PC-9 (cell line): ENCODE data around the gene NCS1. TPM values are rescaled to one million over a fixed set of nuclear protein-coding genes. Genes with fewer than 3 reads are reported as not detected.
A peak's percentile ranks its signal among the peaks of the same experiment; 100 is the strongest.

Experiments
- BruUV-seq: library from RNA; stranded (reverse); fragments of 400-500 nt; replicated peaks from 2 replicates; lab custom pipeline; 2021; lab: Mats Ljungman, UMichigan
- CTCF ChIA-PET: fragments of 300-600 bp; sonication (Branson Sonifier 250); formaldehyde crosslinking; loops from one replicate; lab custom pipeline; 2022; ENCODE audit warnings: antibody characterized with exemption; lab: Charles Lee
- POLR2A ChIA-PET: fragments of 300-600 bp; sonication (Branson Sonifier 250); formaldehyde crosslinking; loops from one replicate; lab custom pipeline; 2022; ENCODE audit warnings: antibody characterized with exemption; ENCODE audit not compliant: unreplicated experiment; lab: Charles Lee
- DNase-seq, 2 experiments: peaks; one replicate each; pipeline versions ENCODE4 v3.0.0 to v3.0.0-alpha.2; 2015 to 2022; ENCODE audit warnings: mixed read lengths in 1 of 2
- H2AFZ ChIP-seq: fragments of 200-600 bp; sonication (generic); 2 replicates; pipeline ENCODE4 v1.8.1; 2017; ENCODE audit warnings: antibody characterized with exemption
- H3F3A ChIP-seq: fragments of 200-600 bp; sonication (generic); 2 replicates; pipeline ENCODE4 v1.8.1; 2017; ENCODE audit warnings: antibody characterized with exemption, mild to moderate bottlenecking, low read depth; ENCODE audit not compliant: insufficient read depth
- H3K27ac ChIP-seq: fragments of 200-600 bp; sonication (generic); 2 replicates; pipeline ENCODE4 v1.6.1; 2016; ENCODE audit warnings: mixed run types
- H3K27me3 ChIP-seq: fragments of 200-600 bp; sonication (generic); 2 replicates; pipeline ENCODE4 v1.6.1; 2016; ENCODE audit warnings: low read depth, mixed run types; ENCODE audit not compliant: insufficient read depth
- H3K36me3 ChIP-seq: fragments of 200-600 bp; sonication (generic); 2 replicates; pipeline ENCODE4 v1.6.1; 2016; ENCODE audit warnings: low read depth, mixed run types
- H3K4me1 ChIP-seq: fragments of 200-600 bp; sonication (generic); replicated peaks from 2 replicates; pipeline ENCODE4 v1.6.1; 2016; ENCODE audit warnings: mixed run types; ENCODE audit not compliant: insufficient read depth
- H3K4me2 ChIP-seq: fragments of 200-600 bp; sonication (generic); 2 replicates; pipeline ENCODE4 v1.6.1; 2017; ENCODE audit warnings: mixed run types
- H3K4me3 ChIP-seq: fragments of 200-600 bp; sonication (generic); 2 replicates; pipeline ENCODE4 v1.6.1; 2016; ENCODE audit warnings: mixed run types
- H3K79me2 ChIP-seq: fragments of 200-600 bp; sonication (generic); 2 replicates; pipeline ENCODE4 v1.6.1; 2017; ENCODE audit warnings: low read depth, mixed run types
- H3K9me2 ChIP-seq: fragments of 200-600 bp; sonication (generic); 2 replicates; pipeline ENCODE4 v1.8.1; 2017; ENCODE audit warnings: mild to moderate bottlenecking; ENCODE audit not compliant: insufficient read depth
- H3K9me3 ChIP-seq: fragments of 200-600 bp; sonication (generic); 2 replicates; pipeline ENCODE4 v1.8.1; 2016; ENCODE audit warnings: low read depth; ENCODE audit not compliant: insufficient read depth
- H4K20me1 ChIP-seq: fragments of 200-600 bp; sonication (generic); 2 replicates; pipeline ENCODE4 v1.8.1; 2017; ENCODE audit not compliant: insufficient read depth
- EZH2 ChIP-seq: fragments of 200-600 bp; sonication (generic); IDR thresholded peaks from 2 replicates; pipeline ENCODE4 v1.8.0; 2017; ENCODE audit warnings: antibody characterized with exemption, low read depth
- intact Hi-C: fragments of 100-400 bp; cut with micrococcal nuclease; formaldehyde crosslinking; loops from one replicate; pipeline ENCODE4 v1.10.0; 2022; ENCODE audit not compliant: unreplicated experiment
- total RNA-seq: library from RNA; stranded (reverse); gene quantifications from 2 replicates; pipeline ENCODE4 v1.2.3, GENCODE V29; 2021
- TF ChIP-seq, protein P1 (sequence below): fragments of 200-600 bp; sonication (generic); conservative IDR thresholded peaks from 2 replicates; pipeline ENCODE4 v1.6.1; 2017; ENCODE audit warnings: mixed run types, antibody characterized with exemption, mild to moderate bottlenecking, moderate library complexity

NCS1 gene
- total RNA-seq, 1 experiment from 2014 or later, result 59.2 TPM

DNA sequence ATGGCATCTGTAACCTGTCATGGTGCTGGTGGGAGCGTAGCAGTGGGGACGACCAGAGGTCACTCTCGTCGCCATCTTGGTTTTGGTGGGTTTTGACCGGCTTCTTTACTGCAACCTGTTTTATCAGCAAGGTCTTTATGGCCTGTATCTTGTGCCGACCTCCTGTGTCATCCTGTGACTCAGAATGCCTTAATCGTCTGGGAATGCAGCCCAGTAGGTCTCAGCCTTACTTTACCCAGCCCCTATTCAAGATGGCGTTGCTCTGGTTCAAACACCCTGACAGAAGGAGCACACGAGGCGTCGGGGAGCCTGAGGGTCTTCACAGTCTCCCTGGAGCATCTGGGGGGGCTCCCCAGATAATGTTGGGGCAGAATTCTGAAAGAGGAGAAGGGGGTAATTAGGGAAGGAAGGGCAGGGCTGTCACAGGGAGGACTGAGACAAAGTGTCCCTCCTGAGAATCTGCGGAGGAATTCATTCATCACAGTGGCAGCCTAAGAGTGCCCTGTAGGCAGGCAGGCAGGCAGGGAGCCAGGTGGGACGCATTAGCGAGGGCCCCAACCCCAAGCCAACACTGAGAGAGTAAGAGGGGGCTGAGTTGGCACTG, 21.3 kb upstream of the NCS1 start:
- no peak overlapping the region for H3K4me3 ChIP-seq
- H4K20me1 ChIP-seq, result no peaks in the 10 kb centered on the region
- H3K9me3 ChIP-seq, result no peaks in the 10 kb centered on the region
- peaks cover 8% of the 10 kb centered on the region for H3K4me1 ChIP-seq
- H3K9me2 ChIP-seq, result no peaks in the 10 kb centered on the region
- intact Hi-C loops, result no loop called here
- H3K27me3 ChIP-seq, result no peaks in the 10 kb centered on the region
- H3K4me2 ChIP-seq, result no peak overlapping the region
- ChIA-PET CTCF (no interaction called here), POLR2A (no interaction called here)
- no peak for TF ChIP-seq EZH2
- TF ChIP-seq, protein P1, sequence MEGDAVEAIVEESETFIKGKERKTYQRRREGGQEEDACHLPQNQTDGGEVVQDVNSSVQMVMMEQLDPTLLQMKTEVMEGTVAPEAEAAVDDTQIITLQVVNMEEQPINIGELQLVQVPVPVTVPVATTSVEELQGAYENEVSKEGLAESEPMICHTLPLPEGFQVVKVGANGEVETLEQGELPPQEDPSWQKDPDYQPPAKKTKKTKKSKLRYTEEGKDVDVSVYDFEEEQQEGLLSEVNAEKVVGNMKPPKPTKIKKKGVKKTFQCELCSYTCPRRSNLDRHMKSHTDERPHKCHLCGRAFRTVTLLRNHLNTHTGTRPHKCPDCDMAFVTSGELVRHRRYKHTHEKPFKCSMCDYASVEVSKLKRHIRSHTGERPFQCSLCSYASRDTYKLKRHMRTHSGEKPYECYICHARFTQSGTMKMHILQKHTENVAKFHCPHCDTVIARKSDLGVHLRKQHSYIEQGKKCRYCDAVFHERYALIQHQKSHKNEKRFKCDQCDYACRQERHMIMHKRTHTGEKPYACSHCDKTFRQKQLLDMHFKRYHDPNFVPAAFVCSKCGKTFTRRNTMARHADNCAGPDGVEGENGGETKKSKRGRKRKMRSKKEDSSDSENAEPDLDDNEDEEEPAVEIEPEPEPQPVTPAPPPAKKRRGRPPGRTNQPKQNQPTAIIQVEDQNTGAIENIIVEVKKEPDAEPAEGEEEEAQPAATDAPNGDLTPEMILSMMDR, result no peak
- H3F3A ChIP-seq, result peaks cover 15% of the 10 kb centered on the region; the same call in 1 of the 2 replicates
- DNase-seq, result peak in 1 of 2 experiments; percentile 56
- no peaks in the 10 kb centered on the region for H3K36me3 ChIP-seq
- H2AFZ ChIP-seq, result peak overlapping the region; percentile 60
- H3K27ac ChIP-seq, result no peak overlapping the region
- no peaks in the 10 kb centered on the region for H3K79me2 ChIP-seq
- no TSS peak for BruUV-seq

DNA sequence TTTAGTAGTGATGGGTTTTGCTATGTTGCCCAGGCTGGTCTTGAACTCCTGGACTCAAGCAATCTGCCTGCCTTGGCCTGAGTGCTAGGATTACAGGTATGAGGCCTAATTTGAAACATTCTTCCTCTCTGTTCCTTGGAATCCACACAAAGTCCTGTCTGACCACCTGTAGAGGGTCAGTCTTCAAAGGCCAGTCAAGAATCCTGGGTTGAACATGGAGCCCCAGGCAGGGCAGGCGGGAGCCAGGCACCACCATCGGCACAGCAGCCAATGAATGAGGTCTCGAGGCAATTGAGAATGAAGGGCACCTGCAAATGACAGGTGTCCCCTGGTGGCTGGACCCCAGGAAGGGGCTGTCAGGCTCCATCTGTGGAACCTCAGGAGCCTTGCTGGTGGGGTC, 17.4 kb upstream of the NCS1 start:
- no peaks in the 10 kb centered on the region for H4K20me1 ChIP-seq
- ChIA-PET CTCF (no interaction called here), POLR2A (no interaction called here)
- no peak overlapping the region for H3K27ac ChIP-seq
- peaks cover 8% of the 10 kb centered on the region for H3K4me1 ChIP-seq
- H3K4me2 ChIP-seq, result no peak overlapping the region
- no peaks in the 10 kb centered on the region for H3K27me3 ChIP-seq
- no peak for DNase-seq
- BruUV-seq, result no TSS peak
- no peak overlapping the region for H2AFZ ChIP-seq
- H3K4me3 ChIP-seq, result no peak overlapping the region
- no peaks in the 10 kb centered on the region for H3K9me3 ChIP-seq
- H3F3A ChIP-seq, result 0 out of 2 replicates have a peak, but pooled peaks cover 9% of the 10 kb centered on the region
- no peak for TF ChIP-seq EZH2
- TF ChIP-seq, protein P1, result no peak
- intact Hi-C loops, result no loop called here
- H3K79me2 ChIP-seq, result no peaks in the 10 kb centered on the region
- no peaks in the 10 kb centered on the region for H3K36me3 ChIP-seq
- no peaks in the 10 kb centered on the region for H3K9me2 ChIP-seq

DNA sequence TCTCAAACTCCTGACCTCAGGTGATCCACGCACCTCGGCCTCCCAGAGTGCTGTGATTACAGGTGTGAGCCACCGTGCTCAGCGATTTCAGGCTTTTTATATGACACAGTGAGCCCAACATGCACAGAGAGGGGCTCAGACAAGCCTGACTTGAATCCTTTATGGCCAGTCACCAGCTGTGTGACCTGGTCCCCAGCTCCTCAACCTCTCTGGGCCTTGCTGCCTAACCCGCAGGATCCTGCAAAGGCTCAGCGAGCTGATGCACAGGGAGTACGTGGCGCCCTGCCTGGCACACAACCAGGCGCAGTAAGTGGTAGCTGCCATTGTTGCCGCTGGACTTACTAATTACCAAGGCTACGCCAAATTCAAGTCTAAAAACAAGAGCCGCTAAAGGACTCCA, 16.6 kb upstream of the NCS1 start:
- Histone ChIP-seq H3K9me3 (no peaks in the 10 kb centered on the region), H4K20me1 (no peaks in the 10 kb centered on the region), H3K36me3 (no peaks in the 10 kb centered on the region), H2AFZ (no peak overlapping the region), H3K27me3 (no peaks in the 10 kb centered on the region), H3K4me3 (no peak overlapping the region), H3K27ac (no peak overlapping the region), H3K79me2 (no peaks in the 10 kb centered on the region), H3F3A (0 out of 2 replicates have a peak, but pooled peaks cover 9% of the 10 kb centered on the region), H3K4me1 (peaks cover 4% of the 10 kb centered on the region), H3K4me2 (no peak overlapping the region), H3K9me2 (no peaks in the 10 kb centered on the region)
- no peak for DNase-seq
- BruUV-seq, result no TSS peak
- POLR2A ChIA-PET, result no interaction called here
- intact Hi-C loops, result no loop called here
- TF ChIP-seq, protein P1, result no peak
- no peak for TF ChIP-seq EZH2
- CTCF ChIA-PET, result no interaction called here
